Tibial nerve (tissue), 4 donors: Measurements from ENCODE around the gene PIGBOS1. TPM values are rescaled to one million over a fixed set of nuclear protein-coding genes. Genes with fewer than 3 reads are reported as not detected.
"Not testable (repeated sequence)": the region's sequence is repeated elsewhere in the genome, so short reads cannot be mapped to it uniquely, and the experiment has no call there.

ENCODE experiments used
- DNase-seq, 2 donors: peaks; one replicate each; pipeline ENCODE4 v3.0.0-alpha.2; 2019; ENCODE audit warnings: low spot score in 2 of 2
- H3K27ac ChIP-seq, 4 donors: fragments of 200-600 bp; sonication (generic) in 3 of 4; one replicate each; pipeline ENCODE4 v1.5.1; 2017 to 2019; ENCODE audit warnings: mild to moderate bottlenecking in 1 of 4
- H3K27me3 ChIP-seq, 2 donors: fragments of 200-600 bp; sonication (generic) in 1 of 2; one replicate each; pipeline versions ENCODE4 v1.5.1 to v1.6.0; 2017 to 2019
- H3K36me3 ChIP-seq, 3 donors: fragments of 200-600 bp; sonication (generic); one replicate each; pipeline ENCODE4 v1.5.1; 2018 to 2019
- H3K4me1 ChIP-seq, 4 donors: fragments of 200-600 bp; sonication (generic) in 3 of 4; one replicate each; pipeline ENCODE4 v1.5.1; 2017 to 2019
- H3K4me3 ChIP-seq, 4 donors: fragments of 200-600 bp; sonication (generic) in 3 of 4; one replicate each; pipeline ENCODE4 v1.5.1; 2017 to 2019; ENCODE audit warnings: mild to moderate bottlenecking in 1 of 4, moderate library complexity in 1 of 4
- H3K9me3 ChIP-seq, 4 donors: fragments of 200-600 bp; sonication (generic) in 3 of 4; one replicate each; pipeline ENCODE4 v1.5.1; 2017 to 2019
- CTCF ChIP-seq, 5 experiments: fragments of 200-600 bp in 3 of 5; fragments of 450-650 bp in 2 of 5; sonication (generic) in 3 of 5; IDR thresholded peaks; one replicate each; pipeline ENCODE4 v1.5.1; 2016 to 2019; ENCODE audit warnings: antibody characterized with exemption in 5 of 5, mild to moderate bottlenecking in 3 of 5, moderate library complexity in 2 of 5
- EP300 ChIP-seq, 2 donors: sonication (generic); formaldehyde crosslinking; IDR thresholded peaks; one replicate each; pipeline ENCODE4 v1.6.1; 2017; ENCODE audit warnings: antibody characterized with exemption in 2 of 2, mild to moderate bottlenecking in 1 of 2
- POLR2A ChIP-seq, 2 donors: fragments of 450-650 bp; IDR thresholded peaks; one replicate each; pipeline ENCODE4 v1.6.1; 2017; ENCODE audit warnings: antibody characterized with exemption in 2 of 2, mild to moderate bottlenecking in 2 of 2, moderate library complexity in 2 of 2
- WGBS, 2 donors: methylation state at CpG; one replicate each; pipeline ENCODE4 v1.1.5; 2018; 5-methylcytosine and 5-hydroxymethylcytosine counted together
- total RNA-seq, 4 donors: library from RNA; depleted of rRNA; stranded (reverse); fragments of >200 nt; gene quantifications; one replicate each; pipeline ENCODE4 v1.1.0, GENCODE V29; 2016

Gene PIGBOS1
- total RNA-seq, 4 donors from 2014 or later, result 7.9 to 35.8 (median 16.5) TPM

- H3K4me3 ChIP-seq, result no peak overlapping the region
- 61 to 69% methylated on average over 5 of the region's 5 CpGs for WGBS, 2 donors
- peaks cover 0 to 3% (median 0%) of the 10 kb centered on the region in 4 donors for H3K4me1 ChIP-seq
- H3K27me3 ChIP-seq, result no peaks in the 10 kb centered on the region
- TF ChIP-seq POLR2A (IDR thresholded peaks at IDR 0.05) (no peak), EP300 (IDR thresholded peaks at IDR 0.05) (no peak), CTCF (IDR thresholded peaks at IDR 0.05) (no peak)
- H3K9me3 ChIP-seq, result no peaks in the 10 kb centered on the region
- no peaks in the 10 kb centered on the region for H3K36me3 ChIP-seq
- H3K27ac ChIP-seq, result peak overlapping the region in 1 of 4 donors; percentile 7
- no peak for DNase-seq
Observed at GRCh38 chr15:55282284-55282833, 36.6 kb downstream of the PIGBOS1 start.

DNA sequence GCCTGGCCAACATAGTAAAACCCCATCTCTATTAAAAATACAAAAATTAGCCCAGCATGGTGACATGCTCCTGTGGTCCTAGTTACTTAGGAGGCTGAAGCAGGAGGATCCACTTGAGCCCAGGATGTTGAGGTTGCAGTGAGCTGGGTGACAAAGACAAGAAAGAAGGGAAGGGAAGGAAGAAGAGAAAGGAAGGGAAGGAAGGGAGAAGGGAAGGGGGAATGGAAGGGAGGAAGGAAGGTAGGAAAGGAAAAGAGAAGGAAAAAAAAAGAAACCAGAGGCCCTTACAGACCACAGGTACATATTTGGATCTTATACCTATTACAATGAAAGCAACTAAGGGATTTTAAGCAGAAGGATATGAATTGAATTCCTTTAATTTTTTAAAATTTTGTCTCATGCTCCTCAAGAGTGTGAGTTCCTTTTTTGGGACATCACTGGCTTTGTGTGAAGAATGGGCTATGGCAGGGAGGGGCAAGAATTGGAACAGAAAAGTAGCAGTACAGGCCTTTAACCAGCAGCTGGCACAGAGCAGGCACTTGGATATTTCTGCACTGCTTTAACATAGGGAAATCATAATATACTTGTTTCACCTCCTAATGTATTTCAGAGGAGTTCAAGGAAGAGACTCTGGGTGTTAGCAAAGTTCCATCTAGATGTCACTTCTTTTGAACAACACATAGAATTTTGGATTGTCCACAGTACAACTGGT, 37.2 kb downstream of the PIGBOS1 start:
- Histone ChIP-seq H3K9me3 (no peaks in the 10 kb centered on the region), H3K4me1 (peaks cover 0 to 3% (median 0%) of the 10 kb centered on the region in 4 donors), H3K27me3 (no peaks in the 10 kb centered on the region), H3K36me3 (no peaks in the 10 kb centered on the region), H3K4me3 (no peak overlapping the region), H3K27ac (no peak overlapping the region)
- no peak for DNase-seq
- no peak for TF ChIP-seq CTCF (IDR thresholded peaks at IDR 0.05)
- TF ChIP-seq POLR2A (IDR thresholded peaks at IDR 0.05), result no peak
- no peak for TF ChIP-seq EP300 (IDR thresholded peaks at IDR 0.05)

- not testable (repeated sequence) for H3K4me1 ChIP-seq, H3K9me3 ChIP-seq, H3K27ac ChIP-seq, H3K4me3 ChIP-seq, H3K36me3 ChIP-seq, H3K27me3 ChIP-seq, DNase-seq
- 86 to 88% methylated on average over 2 of the region's 2 CpGs for WGBS, 2 donors
Observed at GRCh38 chr15:55280589-55280988, 38.3 kb downstream of the PIGBOS1 start.

- no peaks in the 10 kb centered on the region for H3K36me3 ChIP-seq
- WGBS, 2 donors, result 61 to 75% methylated on average over 4 of the region's 4 CpGs
- no peak overlapping the region for H3K4me3 ChIP-seq
- H3K27me3 ChIP-seq, result no peaks in the 10 kb centered on the region
- no peak for DNase-seq
- TF ChIP-seq CTCF (IDR thresholded peaks at IDR 0.05) (no peak), POLR2A (IDR thresholded peaks at IDR 0.05) (no peak), EP300 (IDR thresholded peaks at IDR 0.05) (no peak)
- H3K27ac ChIP-seq, result peak overlapping the region in 1 of 4 donors; percentile 56
- no peaks in the 10 kb centered on the region for H3K9me3 ChIP-seq
- peaks cover 0 to 3% (median 0%) of the 10 kb centered on the region in 4 donors for H3K4me1 ChIP-seq
Observed at GRCh38 chr15:55279746-55280351, 39.1 kb downstream of the PIGBOS1 start.

DNA sequence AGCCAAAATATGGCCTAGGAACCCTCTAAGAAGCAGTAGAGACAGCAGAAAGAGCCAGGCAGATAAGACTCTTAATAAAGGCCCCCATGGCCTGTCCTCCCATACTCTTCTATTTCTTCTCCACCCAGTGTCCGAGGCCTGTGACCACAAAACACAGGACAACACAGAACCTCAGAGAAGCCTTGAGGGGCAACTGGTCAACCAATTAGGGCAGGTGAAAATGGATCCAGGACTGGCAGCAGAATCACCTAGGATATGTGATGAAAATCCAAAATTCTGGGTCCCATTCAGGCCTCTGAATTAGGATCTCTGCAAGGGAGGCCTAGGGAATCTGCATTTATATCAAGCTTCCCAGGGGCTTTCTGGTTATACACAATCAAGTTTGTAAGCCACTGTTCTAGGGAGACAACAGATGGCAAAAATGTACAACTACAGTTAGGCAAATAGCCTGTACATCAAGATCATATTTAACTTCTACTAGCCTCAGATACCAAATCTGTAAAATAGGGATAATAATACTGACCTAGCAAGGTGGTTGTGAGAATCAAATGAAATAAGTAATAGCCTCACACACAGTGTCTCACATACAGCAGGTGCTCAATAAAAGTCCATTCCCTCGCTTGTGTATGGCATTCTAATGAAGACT, 39.7 kb downstream of the PIGBOS1 start:
- Histone ChIP-seq H3K4me3 (no peak overlapping the region), H3K4me1 (peaks cover 0 to 3% (median 0%) of the 10 kb centered on the region in 4 donors), H3K9me3 (no peaks in the 10 kb centered on the region), H3K27ac (peak overlapping the region in 1 of 4 donors; percentile 22), H3K36me3 (no peaks in the 10 kb centered on the region), H3K27me3 (no peaks in the 10 kb centered on the region)
- no peak for DNase-seq
- WGBS, 2 donors, result 86 to 97% methylated on average over 2 of the region's 2 CpGs
- TF ChIP-seq EP300 (IDR thresholded peaks at IDR 0.05) (no peak), CTCF (IDR thresholded peaks at IDR 0.05) (no peak), POLR2A (IDR thresholded peaks at IDR 0.05) (no peak)
